ENCODE measurements around the gene ANKMY2. TPM values are rescaled to one million over a fixed set of nuclear protein-coding genes. Genes with fewer than 3 reads are reported as not detected.
"Not testable (repeated sequence)": the region's sequence is repeated elsewhere in the genome, so short reads cannot be mapped to it uniquely, and the experiment has no call there.

ANKMY2 gene
- total RNA-seq, 4 donors from 2014 or later: 7.4 to 15.9 (median 11.4) TPM

- TF ChIP-seq, protein P1, sequence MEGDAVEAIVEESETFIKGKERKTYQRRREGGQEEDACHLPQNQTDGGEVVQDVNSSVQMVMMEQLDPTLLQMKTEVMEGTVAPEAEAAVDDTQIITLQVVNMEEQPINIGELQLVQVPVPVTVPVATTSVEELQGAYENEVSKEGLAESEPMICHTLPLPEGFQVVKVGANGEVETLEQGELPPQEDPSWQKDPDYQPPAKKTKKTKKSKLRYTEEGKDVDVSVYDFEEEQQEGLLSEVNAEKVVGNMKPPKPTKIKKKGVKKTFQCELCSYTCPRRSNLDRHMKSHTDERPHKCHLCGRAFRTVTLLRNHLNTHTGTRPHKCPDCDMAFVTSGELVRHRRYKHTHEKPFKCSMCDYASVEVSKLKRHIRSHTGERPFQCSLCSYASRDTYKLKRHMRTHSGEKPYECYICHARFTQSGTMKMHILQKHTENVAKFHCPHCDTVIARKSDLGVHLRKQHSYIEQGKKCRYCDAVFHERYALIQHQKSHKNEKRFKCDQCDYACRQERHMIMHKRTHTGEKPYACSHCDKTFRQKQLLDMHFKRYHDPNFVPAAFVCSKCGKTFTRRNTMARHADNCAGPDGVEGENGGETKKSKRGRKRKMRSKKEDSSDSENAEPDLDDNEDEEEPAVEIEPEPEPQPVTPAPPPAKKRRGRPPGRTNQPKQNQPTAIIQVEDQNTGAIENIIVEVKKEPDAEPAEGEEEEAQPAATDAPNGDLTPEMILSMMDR (IDR thresholded peaks at IDR 0.05): no peak
- ATAC-seq (ENCODE audit: low FRiP score): no peak
- DNase-seq (ENCODE audit: low spot score): no peak
These were observed 24.0 kb upstream of the ANKMY2 start for GRCh38 chr7:16669581-16669980.

GRCh38 chr7:16668978-16669377 is 23.4 kb upstream of the ANKMY2 start:
- ATAC-seq (ENCODE audit: low FRiP score): no peak
- DNase-seq (ENCODE audit: low spot score): no peak
- TF ChIP-seq, protein P1 (IDR thresholded peaks at IDR 0.05): no peak

GRCh38 chr7:16668049-16668858 is 22.7 kb upstream of the ANKMY2 start:
- ATAC-seq (ENCODE audit: low FRiP score) (peak; percentile 94), DNase-seq (ENCODE audit: low spot score) (peak; percentile 76)
- TF ChIP-seq, protein P1 (IDR thresholded peaks at IDR 0.05): no peak

- TF ChIP-seq, protein P1 (IDR thresholded peaks at IDR 0.05): no peak
- no peak for DNase-seq (ENCODE audit: low spot score)
- no peak for ATAC-seq (ENCODE audit: low FRiP score)
These were observed 21.8 kb upstream of the ANKMY2 start for GRCh38 chr7:16667355-16667754.

DNA sequence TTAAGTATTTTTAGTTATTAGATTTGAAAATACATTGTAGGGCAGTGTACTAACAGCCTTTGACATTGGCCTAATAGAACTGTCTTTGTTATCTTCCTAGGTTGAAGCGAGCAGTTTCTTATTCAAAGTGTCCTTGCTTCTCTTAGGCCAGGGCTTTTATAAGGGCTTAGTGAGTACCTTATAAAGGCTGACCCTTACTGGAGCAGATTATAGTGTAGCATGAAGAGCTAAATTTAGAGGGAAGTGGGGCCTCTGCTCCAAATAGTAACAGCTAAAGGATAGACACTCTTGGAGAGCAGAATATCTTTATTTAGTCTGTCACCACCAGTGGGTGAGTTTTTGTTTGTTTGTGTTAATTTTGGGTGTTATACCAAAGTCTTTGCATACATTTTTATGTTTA is 16.4 kb upstream of the ANKMY2 start:
- TF ChIP-seq, protein P1 (IDR thresholded peaks at IDR 0.05): no peak
- no peak for ATAC-seq (ENCODE audit: low FRiP score)
- no peak for DNase-seq (ENCODE audit: low spot score)

DNA sequence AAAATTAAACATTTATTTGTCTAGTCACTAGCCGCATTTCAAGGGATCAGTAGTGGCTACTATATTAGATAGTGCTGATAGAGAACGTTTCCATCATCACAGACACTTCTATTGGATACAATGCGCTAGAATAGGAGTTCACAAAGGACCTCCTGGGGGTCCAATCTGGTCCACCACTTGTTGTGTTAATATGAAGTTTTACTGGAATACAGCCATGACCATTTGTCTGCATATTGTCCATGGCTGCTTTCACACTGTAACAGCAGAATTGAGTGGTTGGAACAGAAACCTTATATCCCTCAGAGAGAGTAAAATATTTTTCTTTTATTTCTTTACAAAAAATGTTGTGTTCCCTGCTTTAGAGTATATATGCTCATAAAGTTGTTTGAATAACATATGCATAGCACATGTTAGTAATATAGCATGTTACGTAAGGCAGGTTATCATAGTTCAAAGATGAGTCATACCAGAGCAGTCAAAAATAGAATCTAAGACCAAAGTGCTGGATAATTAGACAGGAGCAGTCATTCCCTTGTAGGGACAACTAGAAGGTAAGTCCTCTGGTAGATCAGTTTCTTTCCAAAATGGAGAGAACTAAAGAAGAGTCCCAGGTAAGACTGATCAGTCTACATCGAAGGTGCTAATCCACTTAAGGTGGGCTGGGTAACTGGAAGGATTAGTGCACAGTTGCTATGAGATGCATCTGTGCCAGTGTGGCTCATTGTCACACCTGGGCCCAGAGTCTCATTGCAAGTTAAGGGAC is 15.3 kb upstream of the ANKMY2 start:
- ATAC-seq (ENCODE audit: low FRiP score) (peak; percentile 62), DNase-seq (ENCODE audit: low spot score) (no peak)
- TF ChIP-seq, protein P1 (IDR thresholded peaks at IDR 0.05): no peak

GRCh38 chr7:16659854-16660497 is 14.4 kb upstream of the ANKMY2 start:
- not testable (repeated sequence) for DNase-seq (ENCODE audit: low spot score); ATAC-seq (ENCODE audit: low FRiP score)
